ENCODE data around the gene WDR44.

Gene WDR44

GRCh38 chrX:118353081-118353850 lies 7.4 kb downstream of the WDR44 start:
- H3K27ac ChIP-seq (ENCODE audit: low read depth, low read length), result no peak overlapping the region
- H3K36me3 ChIP-seq (ENCODE audit: control insufficient read depth, low read length), result no peaks in the 10 kb centered on the region
- H3K9me2 ChIP-seq (replicated peaks; ENCODE audit: control insufficient read depth, low read length), result no peaks in the 10 kb centered on the region
- H4K20me1 ChIP-seq (ENCODE audit: control insufficient read depth, insufficient read depth, low read depth, low read length), result no peaks in the 10 kb centered on the region
- no peaks in the 10 kb centered on the region for H3F3A ChIP-seq (ENCODE audit: control insufficient read depth, insufficient read depth)
- TF ChIP-seq CTCF (IDR thresholded peaks at IDR 0.05; ENCODE audit: low read depth, low read length, poor library complexity, severe bottlenecking) (no peak), EZH2phosphoT487 (IDR thresholded peaks at IDR 0.05; ENCODE audit: borderline replicate concordance, low read length) (no peak)
- peaks cover 38% of the 10 kb centered on the region for H3K79me2 ChIP-seq (ENCODE audit: control insufficient read depth, low read length)
- no peak overlapping the region for H3K4me3 ChIP-seq (ENCODE audit: low read length)
- no peaks in the 10 kb centered on the region for H3K27me3 ChIP-seq (ENCODE audit: control insufficient read depth, low read length)
- H3K9me3 ChIP-seq (ENCODE audit: control insufficient read depth, insufficient read depth, low read length), result no peaks in the 10 kb centered on the region
- H3K4me1 ChIP-seq (ENCODE audit: control insufficient read depth, low read length), result peaks cover 26% of the 10 kb centered on the region
- no peak overlapping the region for H3K4me2 ChIP-seq (ENCODE audit: low read length)

- Histone ChIP-seq H3K4me3 (ENCODE audit: low read length) (no peak overlapping the region), H3K79me2 (ENCODE audit: control insufficient read depth, low read length) (peaks cover 19% of the 10 kb centered on the region), H3K9me2 (replicated peaks; ENCODE audit: control insufficient read depth, low read length) (no peaks in the 10 kb centered on the region), H3K36me3 (ENCODE audit: control insufficient read depth, low read length) (no peaks in the 10 kb centered on the region), H3K27me3 (ENCODE audit: control insufficient read depth, low read length) (no peaks in the 10 kb centered on the region), H3K9me3 (ENCODE audit: control insufficient read depth, insufficient read depth, low read length) (no peaks in the 10 kb centered on the region), H3K4me2 (ENCODE audit: low read length) (no peak overlapping the region), H3F3A (ENCODE audit: control insufficient read depth, insufficient read depth) (no peaks in the 10 kb centered on the region), H3K27ac (ENCODE audit: low read depth, low read length) (no peak overlapping the region), H4K20me1 (ENCODE audit: control insufficient read depth, insufficient read depth, low read depth, low read length) (no peaks in the 10 kb centered on the region), H3K4me1 (ENCODE audit: control insufficient read depth, low read length) (peaks cover 13% of the 10 kb centered on the region)
- TF ChIP-seq CTCF (IDR thresholded peaks at IDR 0.05; ENCODE audit: low read depth, low read length, poor library complexity, severe bottlenecking), result no peak
- TF ChIP-seq EZH2phosphoT487 (IDR thresholded peaks at IDR 0.05; ENCODE audit: borderline replicate concordance, low read length), result no peak
Measured at GRCh38 chrX:118355225-118355920, 9.5 kb downstream of the WDR44 start.

GRCh38 chrX:118356154-118356701 lies 10.3 kb downstream of the WDR44 start:
- Histone ChIP-seq H3K4me2 (ENCODE audit: low read length) (no peak overlapping the region), H3K27me3 (ENCODE audit: control insufficient read depth, low read length) (no peaks in the 10 kb centered on the region), H3K4me3 (ENCODE audit: low read length) (no peak overlapping the region), H3K9me3 (ENCODE audit: control insufficient read depth, insufficient read depth, low read length) (no peaks in the 10 kb centered on the region), H3K79me2 (ENCODE audit: control insufficient read depth, low read length) (peaks cover 10% of the 10 kb centered on the region), H3K9me2 (replicated peaks; ENCODE audit: control insufficient read depth, low read length) (no peaks in the 10 kb centered on the region), H3K27ac (ENCODE audit: low read depth, low read length) (no peak overlapping the region), H4K20me1 (ENCODE audit: control insufficient read depth, insufficient read depth, low read depth, low read length) (no peaks in the 10 kb centered on the region), H3K4me1 (ENCODE audit: control insufficient read depth, low read length) (peaks cover 6% of the 10 kb centered on the region), H3K36me3 (ENCODE audit: control insufficient read depth, low read length) (no peaks in the 10 kb centered on the region), H3F3A (ENCODE audit: control insufficient read depth, insufficient read depth) (no peaks in the 10 kb centered on the region)
- TF ChIP-seq CTCF (IDR thresholded peaks at IDR 0.05; ENCODE audit: low read depth, low read length, poor library complexity, severe bottlenecking), result no peak
- no peak for TF ChIP-seq EZH2phosphoT487 (IDR thresholded peaks at IDR 0.05; ENCODE audit: borderline replicate concordance, low read length)

All from DOHH2 (cell line).